OCI-LY1 (cell line): Measurements from ENCODE around the gene KCNIP3.

Source experiments
- H2AFZ ChIP-seq: fragments of 200-600 bp; sonication (generic), shearing (Covaris generic); 2 replicates; pipeline ENCODE4 v1.6.0; 2014; ENCODE audit warnings: antibody characterized with exemption, mild to moderate bottlenecking, low read length
- H3F3A ChIP-seq: fragments of 200-600 bp; sonication (generic), shearing (Covaris generic); 2 replicates; pipeline ENCODE4 v1.6.0; 2014; ENCODE audit warnings: mild to moderate bottlenecking, antibody characterized with exemption, low read length, moderate library complexity; ENCODE audit not compliant: insufficient read depth
- H3K27ac ChIP-seq: fragments of 200-600 bp; sonication (generic); 2 replicates; pipeline ENCODE4 v1.5.1; 2014; ENCODE audit warnings: low read length, mixed run types, mild to moderate bottlenecking, low read depth; ENCODE audit not compliant: poor library complexity, severe bottlenecking
- H3K27me3 ChIP-seq: fragments of 200-600 bp; sonication (generic); 2 replicates; pipeline ENCODE4 v1.6.0; 2014; ENCODE audit warnings: antibody characterized with exemption, mild to moderate bottlenecking, low read length, moderate library complexity; ENCODE audit not compliant: insufficient read depth
- H3K36me3 ChIP-seq: fragments of 200-600 bp; sonication (generic); 2 replicates; pipeline ENCODE4 v1.6.1; 2014; ENCODE audit warnings: mild to moderate bottlenecking, antibody characterized with exemption, low read length, moderate library complexity, mixed read lengths; ENCODE audit not compliant: insufficient read depth
- H3K4me1 ChIP-seq: fragments of 200-600 bp; sonication (generic); 2 replicates; pipeline ENCODE4 v1.5.1; 2014; ENCODE audit warnings: mild to moderate bottlenecking, low read length, moderate library complexity; ENCODE audit not compliant: insufficient read depth, severe bottlenecking
- H3K4me2 ChIP-seq: fragments of 200-600 bp; sonication (generic), shearing (Covaris generic); 2 replicates; pipeline ENCODE4 v1.6.1; 2014; ENCODE audit warnings: low read length
- H3K4me3 ChIP-seq: fragments of 200-600 bp; sonication (generic); 2 replicates; pipeline ENCODE4 v1.5.1; 2014; ENCODE audit warnings: low read length, low read depth, mild to moderate bottlenecking, mixed read lengths; ENCODE audit not compliant: poor library complexity, severe bottlenecking
- H3K79me2 ChIP-seq: fragments of 200-600 bp; shearing (Covaris generic); 2 replicates; pipeline ENCODE4 v1.6.1; 2016; ENCODE audit warnings: mixed run types, low read length, mixed read lengths; ENCODE audit not compliant: insufficient read depth
- H3K9ac ChIP-seq: fragments of 200-600 bp; sonication (generic), shearing (Covaris generic); 2 replicates; pipeline ENCODE4 v1.6.1; 2014; ENCODE audit warnings: mild to moderate bottlenecking, low read length, mixed read lengths
- H3K9me2 ChIP-seq: fragments of 200-600 bp; sonication (generic), shearing (Covaris generic); 2 replicates; pipeline ENCODE4 v1.6.1; 2014; ENCODE audit warnings: low read depth, mild to moderate bottlenecking, low read length, mixed read lengths
- H3K9me3 ChIP-seq: fragments of 200-600 bp; shearing (Covaris generic); 2 replicates; pipeline ENCODE4 v1.6.1; 2014; ENCODE audit warnings: low read length, mixed read lengths
- H4K20me1 ChIP-seq: fragments of 200-600 bp; sonication (generic), shearing (Covaris generic); 2 replicates; pipeline ENCODE4 v1.6.0; 2016; ENCODE audit warnings: mild to moderate bottlenecking, low read length; ENCODE audit not compliant: insufficient read depth
- EZH2 ChIP-seq: fragments of 200-600 bp; sonication (generic), shearing (Covaris generic); IDR thresholded peaks from 2 replicates; pipeline ENCODE4 v1.8.0; 2017; ENCODE audit warnings: borderline replicate concordance, mixed run types, mild to moderate bottlenecking, antibody characterized with exemption, low read length, moderate library complexity, mixed read lengths
- TF ChIP-seq, protein P1 (sequence below): fragments of 200-600 bp; sonication (generic), shearing (Covaris generic); IDR thresholded peaks from 2 replicates; pipeline ENCODE4 v1.5.1; 2017; ENCODE audit warnings: mild to moderate bottlenecking, antibody characterized with exemption, low read length, moderate library complexity, mixed read lengths

The KCNIP3 gene

DNA sequence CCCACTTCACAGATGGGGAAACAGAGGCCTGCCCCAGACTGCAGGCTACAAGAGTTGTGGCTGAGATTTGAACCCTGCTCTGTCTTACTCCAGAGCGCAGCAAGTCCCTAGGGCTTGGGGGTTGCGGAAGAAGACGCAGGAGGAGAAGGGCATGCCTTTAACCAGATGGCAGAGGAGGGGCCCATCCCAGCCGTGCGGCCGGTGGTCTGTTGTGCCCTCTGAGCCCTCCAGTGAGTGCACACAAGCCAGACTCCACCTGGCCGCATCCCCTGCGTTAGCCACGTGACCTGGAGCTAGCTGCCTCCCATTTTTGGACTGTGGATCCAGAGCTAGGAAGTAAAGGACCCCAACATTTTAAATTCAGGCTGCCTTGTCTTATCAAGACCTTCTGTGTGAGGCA, 2.8 kb downstream of the KCNIP3 start:
- Histone ChIP-seq H3K4me2 (no peak overlapping the region), H3K9me3 (no peaks in the 10 kb centered on the region), H3K27ac (no peak overlapping the region)

DNA sequence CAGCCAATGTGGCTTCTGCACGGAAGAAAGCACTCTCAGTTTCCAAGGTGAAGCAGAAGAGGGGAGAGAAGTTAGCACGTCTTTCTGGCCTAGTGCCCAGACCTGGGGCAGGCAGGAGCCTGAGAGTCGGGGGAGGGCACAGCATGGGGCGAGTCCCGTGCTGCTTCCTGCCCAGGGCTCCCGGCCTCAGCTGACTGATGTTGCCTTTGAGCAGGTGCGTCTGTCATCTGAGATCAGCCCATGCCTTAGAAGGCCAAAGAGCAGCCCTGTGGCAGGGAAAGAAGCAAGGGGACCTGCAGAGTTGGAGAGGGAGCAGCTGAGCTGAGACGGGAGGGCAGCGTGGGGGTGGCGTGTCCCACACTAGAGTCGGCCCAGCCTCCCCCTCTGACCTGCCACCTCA, 3.3 kb downstream of the KCNIP3 start:
- Histone ChIP-seq H3K36me3 (no peaks in the 10 kb centered on the region), H3F3A (no peaks in the 10 kb centered on the region), H3K9me3 (no peaks in the 10 kb centered on the region), H3K4me1 (no peaks in the 10 kb centered on the region), H3K27ac (no peak overlapping the region), H2AFZ (no peak overlapping the region), H3K4me3 (no peak overlapping the region), H4K20me1 (no peaks in the 10 kb centered on the region), H3K79me2 (no peaks in the 10 kb centered on the region), H3K4me2 (no peak overlapping the region), H3K27me3 (no peaks in the 10 kb centered on the region), H3K9me2 (no peaks in the 10 kb centered on the region), H3K9ac (no peak overlapping the region)
- TF ChIP-seq, protein P1, sequence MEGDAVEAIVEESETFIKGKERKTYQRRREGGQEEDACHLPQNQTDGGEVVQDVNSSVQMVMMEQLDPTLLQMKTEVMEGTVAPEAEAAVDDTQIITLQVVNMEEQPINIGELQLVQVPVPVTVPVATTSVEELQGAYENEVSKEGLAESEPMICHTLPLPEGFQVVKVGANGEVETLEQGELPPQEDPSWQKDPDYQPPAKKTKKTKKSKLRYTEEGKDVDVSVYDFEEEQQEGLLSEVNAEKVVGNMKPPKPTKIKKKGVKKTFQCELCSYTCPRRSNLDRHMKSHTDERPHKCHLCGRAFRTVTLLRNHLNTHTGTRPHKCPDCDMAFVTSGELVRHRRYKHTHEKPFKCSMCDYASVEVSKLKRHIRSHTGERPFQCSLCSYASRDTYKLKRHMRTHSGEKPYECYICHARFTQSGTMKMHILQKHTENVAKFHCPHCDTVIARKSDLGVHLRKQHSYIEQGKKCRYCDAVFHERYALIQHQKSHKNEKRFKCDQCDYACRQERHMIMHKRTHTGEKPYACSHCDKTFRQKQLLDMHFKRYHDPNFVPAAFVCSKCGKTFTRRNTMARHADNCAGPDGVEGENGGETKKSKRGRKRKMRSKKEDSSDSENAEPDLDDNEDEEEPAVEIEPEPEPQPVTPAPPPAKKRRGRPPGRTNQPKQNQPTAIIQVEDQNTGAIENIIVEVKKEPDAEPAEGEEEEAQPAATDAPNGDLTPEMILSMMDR: no peak
- no peak for TF ChIP-seq EZH2

More for the DNA sequence above, 2.8 kb downstream of the KCNIP3 start:
- H3F3A ChIP-seq: no peaks in the 10 kb centered on the region
- H3K4me1 ChIP-seq: no peaks in the 10 kb centered on the region
- TF ChIP-seq, protein P1: no peak
- no peak for TF ChIP-seq EZH2
- H3K9ac ChIP-seq: no peak overlapping the region
- no peak overlapping the region for H2AFZ ChIP-seq
- no peaks in the 10 kb centered on the region for H3K79me2 ChIP-seq
- no peaks in the 10 kb centered on the region for H3K27me3 ChIP-seq
- no peak overlapping the region for H3K4me3 ChIP-seq
- no peaks in the 10 kb centered on the region for H3K36me3 ChIP-seq
- no peaks in the 10 kb centered on the region for H3K9me2 ChIP-seq
- no peaks in the 10 kb centered on the region for H4K20me1 ChIP-seq

DNA sequence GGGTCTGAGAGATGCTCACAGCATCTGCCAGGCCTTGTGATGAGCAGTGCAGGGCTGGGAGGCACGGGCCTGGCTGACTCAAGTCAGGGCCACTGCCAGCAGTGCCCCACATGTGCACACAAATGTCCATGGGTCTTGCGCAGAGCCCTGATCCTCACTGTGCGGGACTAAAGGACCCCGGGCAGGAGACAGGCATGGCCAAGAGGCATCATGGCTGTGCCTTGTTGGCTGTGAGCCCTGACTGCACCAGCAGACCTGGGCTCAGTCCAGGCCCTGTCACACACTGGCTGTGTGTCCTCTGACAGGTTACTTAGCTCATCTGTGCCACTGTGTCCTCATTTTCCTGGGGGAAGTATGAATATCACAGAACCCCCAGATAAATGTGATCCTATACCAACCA, 4.0 kb downstream of the KCNIP3 start:
- H3K27me3 ChIP-seq: no peaks in the 10 kb centered on the region
- H3K9me2 ChIP-seq: no peaks in the 10 kb centered on the region
- no peak overlapping the region for H3K9ac ChIP-seq
- no peaks in the 10 kb centered on the region for H3K79me2 ChIP-seq
- no peak overlapping the region for H3K4me2 ChIP-seq
- no peaks in the 10 kb centered on the region for H3F3A ChIP-seq
- no peak overlapping the region for H3K27ac ChIP-seq
- no peaks in the 10 kb centered on the region for H3K9me3 ChIP-seq
- H3K36me3 ChIP-seq: no peaks in the 10 kb centered on the region
- no peak overlapping the region for H3K4me3 ChIP-seq
- TF ChIP-seq, protein P1: no peak
- H2AFZ ChIP-seq: no peak overlapping the region
- no peaks in the 10 kb centered on the region for H4K20me1 ChIP-seq
- H3K4me1 ChIP-seq: no peaks in the 10 kb centered on the region
